Breast epithelium (tissue), 4 donors: ENCODE results near the gene IFITM10. TPM values are rescaled to one million over a fixed set of nuclear protein-coding genes. Genes with fewer than 3 reads are reported as not detected.
A peak's percentile ranks its signal among the peaks of the same experiment; 100 is the strongest.

Experiments used
- DNase-seq, 2 donors: peaks; one replicate each; pipeline ENCODE4 v3.0.0-alpha.2; 2019; ENCODE audit warnings: low spot score in 2 of 2
- H3K27ac ChIP-seq, 2 donors: fragments of 200-600 bp; sonication (generic) in 1 of 2; one replicate each; pipeline ENCODE4 v1.5.1; 2016 to 2019; ENCODE audit warnings: mild to moderate bottlenecking in 1 of 2
- H3K27me3 ChIP-seq, 2 donors: fragments of 200-600 bp; sonication (generic) in 1 of 2; one replicate each; pipeline versions ENCODE4 v1.5.1 to v1.6.0; 2017 to 2019; ENCODE audit warnings: control low read depth in 1 of 2, mild to moderate bottlenecking in 1 of 2
- H3K36me3 ChIP-seq: fragments of 200-600 bp; one replicate; pipeline ENCODE4 v1.5.1; 2019
- H3K4me1 ChIP-seq, 2 donors: fragments of 200-600 bp; sonication (generic); one replicate each; pipeline ENCODE4 v1.5.1; 2016 to 2019; ENCODE audit warnings: control low read depth in 1 of 2
- H3K4me3 ChIP-seq, 3 donors: fragments of 200-600 bp; sonication (generic); 1 replicate in 2 of 3; 2 replicates in 1 of 3; pipeline ENCODE4 v1.5.1; 2016 to 2019; ENCODE audit warnings: mild to moderate bottlenecking in 3 of 3, moderate library complexity in 2 of 3
- H3K9me3 ChIP-seq, 2 donors: fragments of 200-600 bp; sonication (generic) in 1 of 2; one replicate each; pipeline ENCODE4 v1.5.1; 2016 to 2019; ENCODE audit warnings: control low read depth in 1 of 2
- CTCF ChIP-seq, 3 donors: fragments of 450-650 bp; IDR thresholded peaks; one replicate each; pipeline ENCODE4 v1.5.1; 2016 to 2017; ENCODE audit warnings: antibody characterized with exemption in 3 of 3, mild to moderate bottlenecking in 3 of 3, moderate library complexity in 3 of 3
- POLR2A ChIP-seq: fragments of 450-650 bp; IDR thresholded peaks from one replicate; pipeline ENCODE4 v1.6.1; 2016; ENCODE audit warnings: antibody characterized with exemption, mild to moderate bottlenecking, moderate library complexity
- POLR2AphosphoS5 ChIP-seq, 3 donors: sonication (generic); formaldehyde crosslinking; IDR thresholded peaks; one replicate each; pipeline ENCODE4 v1.6.1; 2017; ENCODE audit warnings: antibody characterized with exemption in 3 of 3
- intact Hi-C: fragments of 100-400 bp; cut with DNase I; formaldehyde crosslinking; loops from one replicate; pipeline ENCODE4 v1.15.1; 2023; ENCODE audit warnings: low total_unique reads
- total RNA-seq, 3 donors: library from RNA; depleted of rRNA; stranded (reverse); fragments of >200 nt; gene quantifications; one replicate each; pipeline ENCODE4 v1.1.0, GENCODE V29; 2016

Gene IFITM10
- total RNA-seq, 3 donors from 2014 or later, result 0.33 to 14.0 (median 1.4) TPM

- intact Hi-C loops, result no loop called here
- Histone ChIP-seq H3K4me1 (no peaks in the 10 kb centered on the region), H3K27ac (peak overlapping the region in 1 of 2 donors; percentile 1), H3K9me3 (no peaks in the 10 kb centered on the region), H3K27me3 (no peaks in the 10 kb centered on the region), H3K36me3 (no peaks in the 10 kb centered on the region), H3K4me3 (peak overlapping the region in 1 of 3 donors; percentile 1)
- TF ChIP-seq POLR2AphosphoS5 (IDR thresholded peaks at IDR 0.05), result no peak
- TF ChIP-seq POLR2A, result no peak
- no peak for TF ChIP-seq CTCF (IDR thresholded peaks at IDR 0.05)
- peak in 1 of 2 donors; percentile 58 for DNase-seq
Observed at GRCh38 chr11:1705126-1706052, 45.0 kb downstream of the IFITM10 start.

GRCh38 chr11:1703146-1703545, 47.2 kb downstream of the IFITM10 start:
- no peak overlapping the region for H3K4me3 ChIP-seq
- TF ChIP-seq POLR2A (no peak), POLR2AphosphoS5 (IDR thresholded peaks at IDR 0.05) (no peak), CTCF (IDR thresholded peaks at IDR 0.05) (no peak)

GRCh38 chr11:1702506-1702905, 47.9 kb downstream of the IFITM10 start:
- no peaks in the 10 kb centered on the region for H3K27me3 ChIP-seq

More at GRCh38 chr11:1703146-1703545, 47.2 kb downstream of the IFITM10 start:
- Histone ChIP-seq H3K4me1 (no peaks in the 10 kb centered on the region), H3K36me3 (no peaks in the 10 kb centered on the region), H3K27ac (no peak overlapping the region), H3K27me3 (no peaks in the 10 kb centered on the region), H3K9me3 (no peaks in the 10 kb centered on the region)
- intact Hi-C loops, result loop anchor here (5.0 kb wide), 1 partner anchor 1286 kb away; no protein-coding TSS in a partner anchor
- DNase-seq, result no peak

GRCh38 chr11:1701091-1701807, 49.1 kb downstream of the IFITM10 start:
- Histone ChIP-seq H3K9me3 (no peaks in the 10 kb centered on the region), H3K4me1 (no peaks in the 10 kb centered on the region), H3K4me3 (no peak overlapping the region), H3K36me3 (no peaks in the 10 kb centered on the region), H3K27ac (no peak overlapping the region), H3K27me3 (no peaks in the 10 kb centered on the region)
- intact Hi-C loops, result loop anchor here (5.0 kb wide), 1 partner anchor 1284 kb away; no protein-coding TSS in a partner anchor
- peak in 1 of 2 donors; percentile 14 for DNase-seq
- no peak for TF ChIP-seq POLR2A
- TF ChIP-seq POLR2AphosphoS5 (IDR thresholded peaks at IDR 0.05), result no peak
- no peak for TF ChIP-seq CTCF (IDR thresholded peaks at IDR 0.05)

More at GRCh38 chr11:1702506-1702905, 47.9 kb downstream of the IFITM10 start:
- DNase-seq, result peak in 1 of 2 donors; percentile 15
- Histone ChIP-seq H3K36me3 (no peaks in the 10 kb centered on the region), H3K4me1 (no peaks in the 10 kb centered on the region), H3K4me3 (no peak overlapping the region), H3K9me3 (no peaks in the 10 kb centered on the region), H3K27ac (no peak overlapping the region)
- TF ChIP-seq POLR2A, result no peak
- no peak for TF ChIP-seq CTCF (IDR thresholded peaks at IDR 0.05)
- no peak for TF ChIP-seq POLR2AphosphoS5 (IDR thresholded peaks at IDR 0.05)
- intact Hi-C loops, result loop anchor here (5.0 kb wide), 1 partner anchor 1285 kb away; no protein-coding TSS in a partner anchor
